SH-SY5Y (cell line): ENCODE data around the gene CA10.

Experiments
- GATA2 ChIP-seq: IDR thresholded peaks from 2 replicates; pipeline ENCODE4 v1.6.1; 2011; ENCODE audit warnings: mild to moderate bottlenecking, low read depth, low read length
- GATA3 ChIP-seq: IDR thresholded peaks from 2 replicates; pipeline ENCODE4 v1.6.1; 2011; ENCODE audit warnings: low read depth, mild to moderate bottlenecking, low read length, moderate library complexity

DNA sequence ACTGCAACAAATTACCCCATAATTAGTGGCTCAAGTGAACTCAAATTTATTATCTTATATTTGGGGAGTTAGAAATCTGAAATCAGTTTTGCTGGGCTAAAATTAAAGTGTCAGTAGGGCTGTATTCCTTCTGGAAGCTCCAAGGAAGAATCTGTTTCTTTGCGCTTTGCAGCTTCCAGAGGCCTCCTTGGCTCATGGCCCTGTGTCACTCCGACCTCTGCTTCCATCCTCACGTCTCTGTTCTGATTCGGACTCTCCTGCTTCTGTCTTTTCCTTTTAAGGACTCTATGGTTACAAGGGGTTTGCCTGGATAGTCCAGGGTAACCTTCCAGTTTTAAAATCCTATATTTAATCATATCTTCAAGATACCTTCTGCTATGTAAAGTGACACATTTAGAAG, 232.1 kb downstream of the CA10 start:
- TF ChIP-seq GATA2 (no peak), GATA3 (no peak)
